Endothelial cell of umbilical vein (primary cell): Measurements from ENCODE around the gene BIRC5. TPM values are rescaled to one million over a fixed set of nuclear protein-coding genes. Genes with fewer than 3 reads are reported as not detected.

Experiments
- BruUV-seq: library from RNA; stranded (reverse); fragments of 400-500 nt; replicated peaks from 2 replicates; lab custom pipeline; 2021; lab: Mats Ljungman, UMichigan
- CTCF ChIA-PET: fragments of 300-600, 350-600 bp; sonication (Branson Sonifier 250); formaldehyde crosslinking; loops from one replicate; lab custom pipeline; 2021; ENCODE audit warnings: antibody characterized with exemption, inconsistent platforms; lab: Charles Lee
- POLR2A ChIA-PET: fragments of 300-600, 350-600 bp; sonication (Branson Sonifier 250); formaldehyde crosslinking; loops from one replicate; lab custom pipeline; 2021; ENCODE audit warnings: antibody characterized with exemption, inconsistent platforms; lab: Charles Lee
- DNase-seq: peaks from one replicate; pipeline ENCODE4 v3.0.0-alpha.2; 2011; ENCODE audit warnings: low read depth, low spot score
- FAIRE-seq: peaks from 2 replicates; lab custom pipeline; 2011; peaks lifted over from hg19 to GRCh38; lab: Jason Lieb, UNC
- H2AFZ ChIP-seq: 2 replicates; pipeline ENCODE4 v1.6.0; 2012; ENCODE audit warnings: low read depth, low read length, control low read depth, inconsistent platforms
- H3K27ac ChIP-seq: 2 replicates; pipeline ENCODE4 v1.5.1; 2011; ENCODE audit warnings: low read depth, mild to moderate bottlenecking, control low read depth, low read length, moderate library complexity; ENCODE audit not compliant: insufficient read depth
- H3K27me3 ChIP-seq, 2 experiments: 2 replicates each; pipeline versions ENCODE4 v1.6.0 to v1.6.1; 2011; ENCODE audit warnings: low read length in 2 of 2, mixed read lengths in 1 of 2; ENCODE audit not compliant: control insufficient read depth in 2 of 2, insufficient read depth in 2 of 2
- H3K36me3 ChIP-seq, 2 experiments: 2 replicates in 1 of 2; 3 replicates in 1 of 2; pipeline ENCODE4 v1.5.1; 2011; ENCODE audit warnings: low read length in 2 of 2, mild to moderate bottlenecking in 1 of 2, moderate library complexity in 1 of 2; ENCODE audit not compliant: control insufficient read depth in 2 of 2, insufficient read depth in 2 of 2; ENCODE audit errors: extremely low read depth in 1 of 2
- H3K4me1 ChIP-seq: 3 replicates; pipeline ENCODE4 v1.5.1; 2011; ENCODE audit warnings: mild to moderate bottlenecking, low read length; ENCODE audit not compliant: control insufficient read depth, insufficient read depth; ENCODE audit errors: extremely low read depth
- H3K4me2 ChIP-seq: 2 replicates; pipeline ENCODE4 v1.6.1; 2011; ENCODE audit warnings: low read length, control low read depth, mixed read lengths; ENCODE audit not compliant: insufficient read depth
- H3K4me3 ChIP-seq, 3 experiments: fragments of 200-600 bp in 1 of 3; sonication (generic), shearing (Covaris generic) in 1 of 3; replicated peaks in 1 of 3; 2 replicates each; pipeline ENCODE4 v1.5.1; 2011 to 2016; ENCODE audit warnings: control low read depth in 3 of 3, low read length in 3 of 3, mild to moderate bottlenecking in 2 of 3, inconsistent platforms in 1 of 3, low read depth in 1 of 3, moderate library complexity in 1 of 3; ENCODE audit not compliant: insufficient read depth in 1 of 3
- H3K79me2 ChIP-seq: 2 replicates; pipeline ENCODE4 v1.6.0; 2012; ENCODE audit warnings: low read length, inconsistent platforms; ENCODE audit not compliant: control insufficient read depth, insufficient read depth
- H3K9ac ChIP-seq: replicated peaks from 2 replicates; pipeline ENCODE3; 2011; ENCODE audit warnings: low read length, control low read depth; ENCODE audit not compliant: insufficient read depth; ENCODE audit errors: extremely low read depth
- H3K9me1 ChIP-seq: replicated peaks from 3 replicates; pipeline ENCODE4 v1.6.0; 2011; ENCODE audit warnings: mild to moderate bottlenecking, low read length; ENCODE audit not compliant: control insufficient read depth, insufficient read depth; ENCODE audit errors: extremely low read depth
- H3K9me3 ChIP-seq: replicated peaks from 2 replicates; pipeline ENCODE4 v1.5.1; 2012; ENCODE audit warnings: low read length, inconsistent platforms; ENCODE audit not compliant: control insufficient read depth, insufficient read depth
- H4K20me1 ChIP-seq: replicated peaks from 2 replicates; pipeline ENCODE3; 2011; ENCODE audit warnings: mild to moderate bottlenecking, low read length; ENCODE audit not compliant: control insufficient read depth, insufficient read depth; ENCODE audit errors: extremely low read depth
- EZH2 ChIP-seq: IDR thresholded peaks from 2 replicates; pipeline ENCODE4 v1.6.1; 2012; ENCODE audit warnings: borderline replicate concordance, low read depth, mild to moderate bottlenecking, moderate library complexity, low read length, inconsistent platforms; ENCODE audit not compliant: severe bottlenecking
- FOS ChIP-seq: IDR thresholded peaks from 2 replicates; pipeline ENCODE4 v1.6.1; 2011; ENCODE audit warnings: mild to moderate bottlenecking, low read length, moderate library complexity, borderline replicate concordance; ENCODE audit not compliant: insufficient read depth
- GATA2 ChIP-seq: IDR thresholded peaks from 2 replicates; pipeline ENCODE4 v1.7.0; 2011; ENCODE audit warnings: low read depth, mild to moderate bottlenecking, moderate library complexity, mixed read lengths, low read length; ENCODE audit not compliant: insufficient read length, insufficient read depth
- JUN ChIP-seq: IDR thresholded peaks from 2 replicates; pipeline ENCODE4 v1.6.1; 2011; ENCODE audit warnings: borderline replicate concordance, low read depth; ENCODE audit not compliant: insufficient read length, insufficient read depth
- MYC ChIP-seq: IDR thresholded peaks from one replicate; pipeline ENCODE4 v1.6.1; 2011; ENCODE audit warnings: mild to moderate bottlenecking, low read depth, low read length
- POLR2A ChIP-seq: IDR thresholded peaks from 2 replicates; pipeline ENCODE4 v1.6.1; 2012; ENCODE audit warnings: low read depth, mild to moderate bottlenecking, control low read depth, low read length
- POLR2AphosphoS5 ChIP-seq: IDR thresholded peaks from 2 replicates; pipeline ENCODE4 v1.6.1; 2012; ENCODE audit warnings: low read depth, mild to moderate bottlenecking, control low read depth, low read length, moderate library complexity; ENCODE audit not compliant: insufficient read depth
- dilution Hi-C: fragments of 300-500 bp; cut with MboI; formaldehyde crosslinking; loops from one replicate; pipeline ENCODE4 v1.15.0; 2019; ENCODE audit warnings: low sequenced_read_pairs; ENCODE audit not compliant: extremely low pct_ligation_motif_present
- intact Hi-C: fragments of 100-400 bp; cut with micrococcal nuclease; formaldehyde crosslinking; loops from one replicate; pipeline ENCODE4 v1.10.0; 2022
- polyA plus RNA-seq, 4 experiments: library from polyadenylated mRNA; depleted of rRNA in 3 of 4; stranded (reverse) in 3 of 4; unstranded in 1 of 4; fragments of >200 nt; gene quantifications; 2 replicates each; pipeline versions ENCODE4 v1.2.1 to v1.2.3, GENCODE V29; 2011 to 2012; ENCODE audit warnings: missing spikeins in 1 of 4
- total RNA-seq: library from RNA; stranded (reverse); gene quantifications from 2 replicates; pipeline ENCODE4 v1.2.3, GENCODE V29; 2021
- TF ChIP-seq, protein P1 (sequence below), 2 donors: IDR thresholded peaks; 1 replicate in 1 of 2; 2 replicates in 1 of 2; pipeline ENCODE4 v1.5.1; 2011; ENCODE audit warnings: low read length in 2 of 2, mild to moderate bottlenecking in 2 of 2, moderate library complexity in 2 of 2, control low read depth in 1 of 2, inconsistent platforms in 1 of 2, low read depth in 1 of 2; ENCODE audit not compliant: insufficient read depth in 1 of 2; ENCODE audit errors: extremely low read depth in 1 of 2
- TF ChIP-seq, protein P2 (sequence below): IDR thresholded peaks from 2 replicates; pipeline ENCODE4 v1.6.1; 2011; ENCODE audit not compliant: insufficient read depth, insufficient read length

The BIRC5 gene
- total and polyA plus RNA-seq, 2 donors (not counting 3 experiments of a cell fraction or from before 2014, with no cell fraction given), result 32.8 to 74.6 TPM

GRCh38 chr17:78231991-78232858 is 18.2 kb downstream of the BIRC5 start:
- Histone ChIP-seq H3K36me3 (no peaks in the 10 kb centered on the region), H4K20me1 (no peaks in the 10 kb centered on the region), H3K4me1 (peaks cover 5% of the 10 kb centered on the region), H3K27me3 (peaks cover 21 to 25% of the 10 kb centered on the region in 2 experiments), H3K79me2 (no peaks in the 10 kb centered on the region), H3K9me3 (no peaks in the 10 kb centered on the region), H3K9me1 (no peaks in the 10 kb centered on the region), H3K4me3 (no peak overlapping the region), H3K27ac (no peak overlapping the region), H3K4me2 (no peak overlapping the region), H3K9ac (no peak overlapping the region), H2AFZ (no peak overlapping the region)
- no TSS peak for BruUV-seq
- no peak for TF ChIP-seq POLR2A
- TF ChIP-seq GATA2, result no peak
- TF ChIP-seq FOS, result no peak
- TF ChIP-seq JUN, result no peak
- TF ChIP-seq MYC, result no peak
- TF ChIP-seq, protein P1, sequence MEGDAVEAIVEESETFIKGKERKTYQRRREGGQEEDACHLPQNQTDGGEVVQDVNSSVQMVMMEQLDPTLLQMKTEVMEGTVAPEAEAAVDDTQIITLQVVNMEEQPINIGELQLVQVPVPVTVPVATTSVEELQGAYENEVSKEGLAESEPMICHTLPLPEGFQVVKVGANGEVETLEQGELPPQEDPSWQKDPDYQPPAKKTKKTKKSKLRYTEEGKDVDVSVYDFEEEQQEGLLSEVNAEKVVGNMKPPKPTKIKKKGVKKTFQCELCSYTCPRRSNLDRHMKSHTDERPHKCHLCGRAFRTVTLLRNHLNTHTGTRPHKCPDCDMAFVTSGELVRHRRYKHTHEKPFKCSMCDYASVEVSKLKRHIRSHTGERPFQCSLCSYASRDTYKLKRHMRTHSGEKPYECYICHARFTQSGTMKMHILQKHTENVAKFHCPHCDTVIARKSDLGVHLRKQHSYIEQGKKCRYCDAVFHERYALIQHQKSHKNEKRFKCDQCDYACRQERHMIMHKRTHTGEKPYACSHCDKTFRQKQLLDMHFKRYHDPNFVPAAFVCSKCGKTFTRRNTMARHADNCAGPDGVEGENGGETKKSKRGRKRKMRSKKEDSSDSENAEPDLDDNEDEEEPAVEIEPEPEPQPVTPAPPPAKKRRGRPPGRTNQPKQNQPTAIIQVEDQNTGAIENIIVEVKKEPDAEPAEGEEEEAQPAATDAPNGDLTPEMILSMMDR (IDR thresholded peaks at IDR 0.05; ENCODE audit: extremely low read depth in 1 of 2, insufficient read depth in 1 of 2, low read depth in 1 of 2, low read length in 2 of 2), result no peak
- no peak for TF ChIP-seq EZH2
- no peak for TF ChIP-seq POLR2AphosphoS5
- TF ChIP-seq, protein P2, sequence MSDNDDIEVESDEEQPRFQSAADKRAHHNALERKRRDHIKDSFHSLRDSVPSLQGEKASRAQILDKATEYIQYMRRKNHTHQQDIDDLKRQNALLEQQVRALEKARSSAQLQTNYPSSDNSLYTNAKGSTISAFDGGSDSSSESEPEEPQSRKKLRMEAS, result no peak
- ChIA-PET CTCF (interaction anchor here (1.5 kb wide), 1 partner anchor 18 kb away, joined by 13 read pairs; no protein-coding TSS in a partner anchor), POLR2A (no interaction called here)
- DNase-seq (no peak), FAIRE-seq (no peak)
- intact Hi-C loops, result no loop called here
- dilution Hi-C loops, result no loop called here
